KMS-11 (cell line): Measurements from ENCODE around the gene RAB11FIP3.

ENCODE experiments used
- H2AFZ ChIP-seq: fragments of 200-600 bp; sonication (generic); 2 replicates; pipeline ENCODE4 v1.6.1; 2016; ENCODE audit warnings: antibody characterized with exemption, mixed run types, low read depth
- H3K27ac ChIP-seq: fragments of 200-600 bp; sonication (generic); 2 replicates; pipeline ENCODE4 v1.6.1; 2016; ENCODE audit warnings: mild to moderate bottlenecking, mixed run types
- H3K27me3 ChIP-seq: fragments of 200-600 bp; sonication (generic); 2 replicates; pipeline ENCODE4 v1.6.1; 2017; ENCODE audit warnings: mild to moderate bottlenecking, low read depth, mixed run types, moderate library complexity; ENCODE audit not compliant: insufficient read depth
- H3K36me3 ChIP-seq: fragments of 200-600 bp; sonication (generic); 2 replicates; pipeline ENCODE4 v1.6.1; 2017; ENCODE audit warnings: mild to moderate bottlenecking, mixed run types; ENCODE audit not compliant: insufficient read depth
- H3K4me1 ChIP-seq: fragments of 200-600 bp; sonication (generic); 2 replicates; pipeline ENCODE4 v1.6.1; 2016; ENCODE audit warnings: mild to moderate bottlenecking, low read depth, mixed run types; ENCODE audit not compliant: poor library complexity, severe bottlenecking
- H3K4me2 ChIP-seq: fragments of 200-600 bp; sonication (generic); 2 replicates; pipeline ENCODE4 v1.7.0; 2016; ENCODE audit warnings: mild to moderate bottlenecking, mixed run types
- H3K4me3 ChIP-seq: fragments of 200-600 bp; sonication (generic); IDR thresholded peaks from 2 replicates; pipeline ENCODE4 v1.6.1; 2017; ENCODE audit warnings: low read depth, low read length, mixed read lengths; ENCODE audit not compliant: insufficient read depth
- H3K79me2 ChIP-seq: fragments of 200-600 bp; sonication (generic); 2 replicates; pipeline ENCODE4 v1.6.1; 2016; ENCODE audit warnings: low read depth, mixed run types; ENCODE audit not compliant: insufficient read depth
- H3K9ac ChIP-seq: fragments of 200-600 bp; sonication (generic); 2 replicates; pipeline ENCODE4 v1.6.1; 2016; ENCODE audit warnings: mild to moderate bottlenecking, mixed run types
- H4K20me1 ChIP-seq: fragments of 200-600 bp; sonication (generic); 2 replicates; pipeline ENCODE4 v1.6.1; 2016; ENCODE audit warnings: mild to moderate bottlenecking, mixed run types; ENCODE audit not compliant: insufficient read depth
- CTCF ChIP-seq: fragments of 200-600 bp; sonication (generic); conservative IDR thresholded peaks from 2 replicates; pipeline ENCODE4 v1.6.1; 2017; ENCODE audit warnings: low read depth, mild to moderate bottlenecking, antibody characterized with exemption, low read length, moderate library complexity, mixed read lengths

Gene RAB11FIP3

GRCh38 chr16:471353-472198 lies 46.1 kb downstream of the RAB11FIP3 start:
- H3K9ac ChIP-seq, result no peak overlapping the region
- H3K36me3 ChIP-seq, result no peaks in the 10 kb centered on the region
- no peaks in the 10 kb centered on the region for H4K20me1 ChIP-seq
- no peaks in the 10 kb centered on the region for H3K27me3 ChIP-seq
- no peaks in the 10 kb centered on the region for H3K4me1 ChIP-seq
- no peaks in the 10 kb centered on the region for H3K79me2 ChIP-seq
- no peak overlapping the region for H3K4me2 ChIP-seq
- H2AFZ ChIP-seq, result no peak overlapping the region
- TF ChIP-seq CTCF, result no peak
- H3K27ac ChIP-seq, result no peak overlapping the region
- H3K4me3 ChIP-seq, result no peak overlapping the region

- Histone ChIP-seq H2AFZ (no peak overlapping the region), H3K4me1 (no peaks in the 10 kb centered on the region), H3K4me3 (no peak overlapping the region), H3K4me2 (no peak overlapping the region), H3K27me3 (no peaks in the 10 kb centered on the region), H3K9ac (no peak overlapping the region), H3K27ac (no peak overlapping the region), H3K36me3 (no peaks in the 10 kb centered on the region), H4K20me1 (no peaks in the 10 kb centered on the region), H3K79me2 (no peaks in the 10 kb centered on the region)
- TF ChIP-seq CTCF, result no peak
These were observed 46.7 kb downstream of the RAB11FIP3 start for GRCh38 chr16:472199-472504.

- Histone ChIP-seq H3K4me2 (no peak overlapping the region), H3K9ac (no peak overlapping the region), H3K4me3 (no peak overlapping the region), H3K36me3 (no peaks in the 10 kb centered on the region), H3K79me2 (no peaks in the 10 kb centered on the region), H4K20me1 (no peaks in the 10 kb centered on the region), H3K4me1 (peaks cover 3% of the 10 kb centered on the region), H2AFZ (no peak overlapping the region), H3K27ac (no peak overlapping the region), H3K27me3 (no peaks in the 10 kb centered on the region)
- no peak for TF ChIP-seq CTCF
These were observed 47.9 kb downstream of the RAB11FIP3 start for GRCh38 chr16:473046-474043.

GRCh38 chr16:474420-475122 lies 49.1 kb downstream of the RAB11FIP3 start:
- Histone ChIP-seq H2AFZ (no peak overlapping the region), H3K79me2 (no peaks in the 10 kb centered on the region), H3K27ac (no peak overlapping the region), H4K20me1 (no peaks in the 10 kb centered on the region), H3K27me3 (no peaks in the 10 kb centered on the region), H3K4me3 (no peak overlapping the region), H3K4me1 (peaks cover 6% of the 10 kb centered on the region), H3K4me2 (no peak overlapping the region), H3K9ac (no peak overlapping the region), H3K36me3 (no peaks in the 10 kb centered on the region)
- no peak for TF ChIP-seq CTCF
